Measurements from ENCODE around the gene GPR161. TPM values are rescaled to one million over a fixed set of nuclear protein-coding genes. Genes with fewer than 3 reads are reported as not detected.

GPR161 gene, protein sequence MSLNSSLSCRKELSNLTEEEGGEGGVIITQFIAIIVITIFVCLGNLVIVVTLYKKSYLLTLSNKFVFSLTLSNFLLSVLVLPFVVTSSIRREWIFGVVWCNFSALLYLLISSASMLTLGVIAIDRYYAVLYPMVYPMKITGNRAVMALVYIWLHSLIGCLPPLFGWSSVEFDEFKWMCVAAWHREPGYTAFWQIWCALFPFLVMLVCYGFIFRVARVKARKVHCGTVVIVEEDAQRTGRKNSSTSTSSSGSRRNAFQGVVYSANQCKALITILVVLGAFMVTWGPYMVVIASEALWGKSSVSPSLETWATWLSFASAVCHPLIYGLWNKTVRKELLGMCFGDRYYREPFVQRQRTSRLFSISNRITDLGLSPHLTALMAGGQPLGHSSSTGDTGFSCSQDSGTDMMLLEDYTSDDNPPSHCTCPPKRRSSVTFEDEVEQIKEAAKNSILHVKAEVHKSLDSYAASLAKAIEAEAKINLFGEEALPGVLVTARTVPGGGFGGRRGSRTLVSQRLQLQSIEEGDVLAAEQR
- total RNA-seq = 16.1 and 23.4 TPM in 2 replicates

DNA sequence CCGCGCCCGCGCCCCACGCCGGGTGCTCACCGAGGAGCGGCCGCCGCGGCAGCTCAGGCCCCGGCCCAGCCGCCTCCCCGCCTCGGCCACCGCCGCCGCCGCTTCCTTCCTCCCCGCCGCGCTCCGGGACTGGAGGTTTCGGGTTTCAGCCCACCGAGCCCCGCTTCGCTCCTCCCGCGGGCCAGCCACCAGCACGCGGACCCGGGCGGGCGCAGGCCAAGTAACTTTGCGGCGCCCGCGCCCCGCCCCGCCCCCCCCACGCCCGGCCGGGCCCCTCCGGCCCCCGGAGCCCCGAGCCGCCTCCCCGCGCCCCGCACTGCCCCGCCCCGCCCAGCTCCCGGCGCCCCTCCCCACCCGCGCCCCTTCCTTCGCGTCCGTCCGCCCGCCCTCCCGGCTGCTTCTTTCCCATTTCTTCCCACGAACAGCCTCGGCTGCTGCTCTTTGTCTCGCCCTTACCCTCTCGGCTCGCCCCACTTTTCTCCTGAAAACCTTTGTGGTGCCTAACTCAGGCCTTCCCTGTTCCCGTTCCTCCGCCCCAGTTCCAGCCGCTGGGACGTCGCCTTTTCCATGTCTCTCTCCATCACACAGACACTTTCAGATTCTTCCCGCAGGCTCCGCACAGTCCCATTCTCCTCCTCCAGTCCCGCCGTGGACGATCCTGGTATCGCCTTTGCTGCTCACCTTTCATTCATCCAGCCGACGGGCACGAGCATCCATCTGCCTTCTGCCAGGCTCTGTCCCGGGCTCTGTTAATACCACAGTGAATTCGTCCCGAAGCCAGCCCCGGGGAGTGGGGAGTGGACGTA is at the start of gene GPR161:
Gene GPR161 (minus strand): TSS at position 222 of the 806 bp plus-strand sequence. CDS start 32,080 bp downstream, outside the sequence.

DNA sequence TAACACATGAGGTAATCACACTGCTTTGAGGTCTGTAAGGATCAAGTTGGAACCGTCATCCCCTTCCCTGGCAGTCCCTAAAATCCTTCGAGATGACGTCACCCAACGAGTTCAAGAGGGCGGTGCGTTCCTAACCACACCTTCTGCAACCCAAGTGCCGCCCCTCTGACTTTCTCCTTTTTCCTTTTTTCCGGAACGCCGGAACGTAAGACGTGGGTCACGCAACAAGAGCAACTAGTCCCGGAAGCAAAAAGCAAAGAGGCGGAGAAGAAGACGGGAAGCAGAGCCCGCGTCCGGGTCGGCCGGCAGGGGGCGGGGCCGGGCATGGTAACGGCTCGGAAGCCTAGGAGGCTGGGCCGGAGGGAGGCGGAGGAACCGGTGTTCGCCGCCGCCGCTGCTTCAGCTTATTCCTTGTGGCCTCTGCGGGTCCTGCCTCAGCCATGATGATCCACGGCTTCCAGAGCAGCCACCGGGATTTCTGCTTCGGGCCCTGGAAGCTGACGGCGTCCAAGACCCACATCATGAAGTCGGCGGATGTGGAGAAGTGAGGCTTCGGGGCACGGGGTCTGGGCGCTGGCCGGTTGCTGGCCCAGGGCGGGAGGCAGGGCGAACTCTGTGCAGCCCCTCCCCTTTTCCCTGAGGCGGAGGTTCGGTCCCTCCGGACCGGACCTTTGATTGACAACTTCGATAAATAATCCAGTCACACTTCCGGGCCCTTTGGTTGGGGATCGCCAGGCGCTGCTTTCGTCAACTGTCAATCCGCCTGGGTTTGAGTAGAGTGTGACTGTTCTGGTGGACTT is 42.1 kb upstream of the GPR161 start, which contains the start of gene TIPRL:
Gene TIPRL (plus strand): TSS at position 325 of the 800 bp plus-strand sequence. CDS start 116 bp downstream, at position 441.

Other genes with a start within 250 kb of the GPR161 start
- gene ADCY10, start 222.8 kb downstream of the GPR161 start, total RNA-seq = 0.15 and 0.86 TPM in 2 replicates
- 36.2 and 41.4 TPM in 2 replicates for gene DCAF6, start 200.2 kb downstream of the GPR161 start, total RNA-seq
- gene MPC2, start 199.9 kb downstream of the GPR161 start, total RNA-seq = 47.6 and 60.3 TPM in 2 replicates
- gene TIPRL, start 42.0 kb upstream of the GPR161 start, total RNA-seq = 33.3 and 40.9 TPM in 2 replicates
- 22.5 and 25.5 TPM in 2 replicates for gene SFT2D2, start 89.1 kb upstream of the GPR161 start, total RNA-seq
- 0.15 and 0.47 TPM in 2 replicates for gene TBX19, start 143.9 kb upstream of the GPR161 start, total RNA-seq